Adrenal gland (tissue), 12 donors: ENCODE results near the gene RAB3IL1. TPM values are rescaled to one million over a fixed set of nuclear protein-coding genes. Genes with fewer than 3 reads are reported as not detected.
A peak's percentile ranks its signal among the peaks of the same experiment; 100 is the strongest.

Experiments
- DNase-seq, 7 donors: peaks; one replicate each; pipeline ENCODE4 v3.0.0-alpha.2; 2019 to 2020
- H3K27ac ChIP-seq, 5 donors: fragments of 200-600 bp; sonication (generic) in 4 of 5; 1 replicate in 3 of 5; 2 replicates in 2 of 5; pipeline versions ENCODE4 v1.5.1 to v1.8.0; 2016 to 2020; ENCODE audit warnings: mild to moderate bottlenecking in 1 of 5
- H3K27me3 ChIP-seq: fragments of 200-600 bp; 2 replicates; pipeline ENCODE4 v1.8.0; 2021
- H3K36me3 ChIP-seq, 2 donors: fragments of 200-600 bp; replicated peaks in 1 of 2; 1 replicate in 1 of 2; 2 replicates in 1 of 2; pipeline versions ENCODE4 v1.5.1 to v1.8.0; 2018 to 2022
- H3K4me1 ChIP-seq, 2 donors: fragments of 200-600 bp; replicated peaks in 1 of 2; 1 replicate in 1 of 2; 2 replicates in 1 of 2; pipeline versions ENCODE4 v1.5.1 to v1.8.0; 2018 to 2021
- H3K4me3 ChIP-seq, 4 donors: fragments of 200-600 bp; sonication (generic) in 3 of 4; one replicate each; pipeline ENCODE4 v1.5.1; 2016 to 2018
- H3K9me3 ChIP-seq, 3 donors: fragments of 200-600 bp; sonication (generic) in 1 of 3; replicated peaks in 1 of 3; 1 replicate in 2 of 3; 2 replicates in 1 of 3; pipeline versions ENCODE4 v1.5.1 to v1.8.0; 2016 to 2021
- POLR2A ChIP-seq, 2 donors: fragments of 450-650 bp; IDR thresholded peaks; one replicate each; pipeline ENCODE4 v1.6.1; 2017; ENCODE audit warnings: antibody characterized with exemption in 2 of 2, mild to moderate bottlenecking in 2 of 2, moderate library complexity in 1 of 2
- WGBS, 4 donors: extraction: QIAGEN DNeasy Blood & Tissue Kit in 2 of 4; methylation state at CpG; one replicate each; pipeline versions ENCODE4 v1.1.5 to v1.1.7; 2013 to 2017; 5-methylcytosine and 5-hydroxymethylcytosine counted together
- intact Hi-C, 2 donors: fragments of 100-400 bp; cut with DNase I; formaldehyde crosslinking; loops; one replicate each; pipeline versions ENCODE4 v1.14.1 to v1.15.0; 2022 to 2023
- polyA plus RNA-seq, 3 donors: library from polyadenylated mRNA; stranded (reverse); fragments of 200-250 nt in 2 of 3; fragments of 350-450 nt in 1 of 3; fragmentation: Illumina TruSeq in 1 of 3; extraction: RNeasy Lipid Tissue Mini Kit (QIAGEN cat#74804) in 1 of 3; gene quantifications; one replicate each; pipeline ENCODE4 v1.2.3, GENCODE V29; 2013 to 2014
- total RNA-seq, 9 donors: library from RNA; depleted of rRNA in 4 of 9; stranded (reverse); fragments of >200 nt in 4 of 9; fragments of 120-200 nt in 1 of 9; fragmentation: NEBNext Ultra II Directional in 1 of 9; extraction: Animal tissue kit (Norgen Biotek cat#: 25700) in 1 of 9; gene quantifications; one replicate each; pipeline versions ENCODE4 v1.1.0 to v1.2.4, GENCODE V29; 2013 to 2023
- TF ChIP-seq, protein P1 (sequence below), 6 experiments: fragments of 450-650 bp in 4 of 6; fragments of 200-600 bp in 2 of 6; sonication (generic) in 1 of 6; IDR thresholded peaks; 1 replicate in 5 of 6; 2 replicates in 1 of 6; pipeline versions ENCODE4 v1.5.1 to v1.8.0; 2016 to 2021; ENCODE audit warnings: antibody characterized with exemption in 6 of 6, mild to moderate bottlenecking in 2 of 6, moderate library complexity in 1 of 6
- donor health status: healthy with polysubstance abuse.
- donor health status: Bipolar disorder and iron deficiency.
- donor health status: DM: yes; HTN: yes; CAD: no.
- donor health status: DM: no; HTN: no; CAD: no.
- donor health status: DM: no; HTN: no; CAD: no.
- donor health status: DM: yes; HTN: yes; CAD: no.

Gene RAB3IL1
- total and polyA plus RNA-seq, 12 donors: 2.4 to 23.7 (median 17.5) TPM

DNA sequence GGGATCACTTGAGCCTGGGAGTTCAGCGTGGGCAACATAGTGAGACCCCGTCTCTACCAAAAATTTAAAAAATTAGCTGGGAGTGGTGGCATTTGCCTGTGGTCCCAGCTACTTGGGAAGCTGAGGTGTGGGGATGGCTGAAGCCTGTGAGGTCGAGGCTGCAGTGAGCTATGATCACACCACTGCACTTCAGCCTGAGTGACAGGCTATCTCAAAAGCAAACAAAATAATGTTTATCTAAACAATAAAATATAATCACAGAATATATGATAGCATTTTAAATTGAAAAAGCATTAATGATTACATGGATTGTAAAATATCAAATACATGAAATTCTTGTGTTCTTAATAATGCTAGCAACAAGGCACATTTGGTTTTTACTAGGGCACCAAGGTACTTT, 35.5 kb upstream of the RAB3IL1 start:
- intact Hi-C loops: loop anchor here (5.0 to 10.0 kb wide), 2 partner anchors 129 to 168 kb away; no protein-coding TSS in a partner anchor
- H3K36me3 ChIP-seq: no peaks in the 10 kb centered on the region
- TF ChIP-seq, protein P1, sequence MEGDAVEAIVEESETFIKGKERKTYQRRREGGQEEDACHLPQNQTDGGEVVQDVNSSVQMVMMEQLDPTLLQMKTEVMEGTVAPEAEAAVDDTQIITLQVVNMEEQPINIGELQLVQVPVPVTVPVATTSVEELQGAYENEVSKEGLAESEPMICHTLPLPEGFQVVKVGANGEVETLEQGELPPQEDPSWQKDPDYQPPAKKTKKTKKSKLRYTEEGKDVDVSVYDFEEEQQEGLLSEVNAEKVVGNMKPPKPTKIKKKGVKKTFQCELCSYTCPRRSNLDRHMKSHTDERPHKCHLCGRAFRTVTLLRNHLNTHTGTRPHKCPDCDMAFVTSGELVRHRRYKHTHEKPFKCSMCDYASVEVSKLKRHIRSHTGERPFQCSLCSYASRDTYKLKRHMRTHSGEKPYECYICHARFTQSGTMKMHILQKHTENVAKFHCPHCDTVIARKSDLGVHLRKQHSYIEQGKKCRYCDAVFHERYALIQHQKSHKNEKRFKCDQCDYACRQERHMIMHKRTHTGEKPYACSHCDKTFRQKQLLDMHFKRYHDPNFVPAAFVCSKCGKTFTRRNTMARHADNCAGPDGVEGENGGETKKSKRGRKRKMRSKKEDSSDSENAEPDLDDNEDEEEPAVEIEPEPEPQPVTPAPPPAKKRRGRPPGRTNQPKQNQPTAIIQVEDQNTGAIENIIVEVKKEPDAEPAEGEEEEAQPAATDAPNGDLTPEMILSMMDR (IDR thresholded peaks at IDR 0.05): no peak
- no peak for TF ChIP-seq POLR2A (IDR thresholded peaks at IDR 0.05)
- H3K4me3 ChIP-seq: no peak overlapping the region
- no peak for DNase-seq
- no peaks in the 10 kb centered on the region for H3K27me3 ChIP-seq
- no peaks in the 10 kb centered on the region for H3K9me3 ChIP-seq
- peaks cover 5 to 10% of the 10 kb centered on the region in 2 donors for H3K4me1 ChIP-seq
- H3K27ac ChIP-seq: no peak overlapping the region
- WGBS, 4 donors: 75 to 86% (median 86%) methylated on average over 3 of the region's 3 CpGs

DNA sequence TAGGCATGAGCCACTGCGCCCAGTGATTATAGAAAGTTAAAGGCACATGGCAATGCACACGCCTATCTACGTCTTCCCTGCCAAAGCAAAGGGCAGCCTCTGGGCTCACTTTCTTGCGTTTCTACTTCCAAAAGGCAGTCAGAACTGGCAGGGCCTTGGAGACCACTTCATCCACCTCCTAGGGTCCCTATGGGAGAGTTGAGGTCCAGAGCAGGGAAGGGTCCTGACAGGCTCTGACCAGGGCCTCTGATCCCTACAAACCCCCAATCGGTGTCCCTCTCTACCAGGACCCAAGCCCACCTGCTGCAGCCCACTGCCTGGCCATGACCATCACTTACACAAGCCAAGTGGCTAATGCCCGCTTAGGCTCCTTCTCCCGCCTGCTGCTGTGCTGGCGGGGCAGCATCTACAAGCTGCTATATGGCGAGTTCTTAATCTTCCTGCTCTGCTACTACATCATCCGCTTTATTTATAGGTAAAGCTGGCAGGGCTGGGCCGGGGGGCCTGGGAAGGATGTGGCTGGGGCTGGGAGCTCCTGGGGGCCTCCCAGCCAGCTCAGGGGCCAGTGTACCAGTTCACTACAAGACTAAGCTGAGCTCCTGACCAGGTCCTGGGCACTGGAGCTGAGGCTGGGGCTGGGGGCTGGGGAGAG, 34.2 kb upstream of the RAB3IL1 start:
- H3K4me3 ChIP-seq: no peak overlapping the region
- intact Hi-C loops: loop anchor here (5.0 to 10.0 kb wide), 2 partner anchors 131 to 167 kb away; no protein-coding TSS in a partner anchor
- H3K27me3 ChIP-seq: no peaks in the 10 kb centered on the region
- H3K36me3 ChIP-seq: no peaks in the 10 kb centered on the region
- no peak for TF ChIP-seq POLR2A (IDR thresholded peaks at IDR 0.05)
- TF ChIP-seq, protein P1 (IDR thresholded peaks at IDR 0.05): no peak
- no peaks in the 10 kb centered on the region for H3K9me3 ChIP-seq
- peaks cover 5 to 16% of the 10 kb centered on the region in 2 donors for H3K4me1 ChIP-seq
- 87 to 92% (median 90%) methylated on average over 9 to 11 of the region's 11 CpGs for WGBS, 4 donors
- DNase-seq: no peak
- H3K27ac ChIP-seq: no peak overlapping the region

DNA sequence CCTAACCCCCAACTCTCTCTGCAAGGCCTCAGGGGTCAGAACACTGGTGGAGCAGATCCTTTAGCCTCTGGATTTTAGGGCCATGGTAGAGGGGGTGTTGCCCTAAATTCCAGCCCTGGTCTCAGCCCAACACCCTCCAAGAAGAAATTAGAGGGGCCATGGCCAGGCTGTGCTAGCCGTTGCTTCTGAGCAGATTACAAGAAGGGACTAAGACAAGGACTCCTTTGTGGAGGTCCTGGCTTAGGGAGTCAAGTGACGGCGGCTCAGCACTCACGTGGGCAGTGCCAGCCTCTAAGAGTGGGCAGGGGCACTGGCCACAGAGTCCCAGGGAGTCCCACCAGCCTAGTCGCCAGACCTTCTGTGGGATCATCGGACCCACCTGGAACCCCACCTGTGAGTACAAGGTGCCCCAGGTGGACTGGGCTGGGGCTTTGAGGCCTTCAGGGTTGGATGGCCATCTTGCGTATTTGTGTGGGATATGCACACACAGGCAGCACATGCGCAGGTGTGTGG, 32.7 kb upstream of the RAB3IL1 start, which contains the start of gene BEST1:
Gene BEST1 (plus strand): TSS at position 317 of the 513 bp plus-strand sequence. CDS start 1,456 bp downstream, outside the sequence.
- Histone ChIP-seq H3K4me3 (no peak within 1 kb of the TSS), H3K27me3 (no peaks in the 10 kb centered on the region), H3K4me1 (peaks cover 0 to 6% of the 10 kb centered on the region in 2 donors), H3K27ac (peak within 1 kb of the TSS in 2 of 5 donors; percentile 5 to 44), H3K36me3 (no peaks in the 10 kb centered on the region), H3K9me3 (no peaks in the 10 kb centered on the region)
- TF ChIP-seq POLR2A (IDR thresholded peaks at IDR 0.05): no peak
- TF ChIP-seq, protein P1 (IDR thresholded peaks at IDR 0.05): no peak
- 85 to 94% (median 86%) methylated on average over 2 to 8 of the region's 8 CpGs for WGBS, 4 donors
- intact Hi-C loops: loop anchor here (5.0 to 10.0 kb wide), 2 partner anchors 132 to 165 kb away; no protein-coding TSS in a partner anchor
- no peak for DNase-seq

DNA sequence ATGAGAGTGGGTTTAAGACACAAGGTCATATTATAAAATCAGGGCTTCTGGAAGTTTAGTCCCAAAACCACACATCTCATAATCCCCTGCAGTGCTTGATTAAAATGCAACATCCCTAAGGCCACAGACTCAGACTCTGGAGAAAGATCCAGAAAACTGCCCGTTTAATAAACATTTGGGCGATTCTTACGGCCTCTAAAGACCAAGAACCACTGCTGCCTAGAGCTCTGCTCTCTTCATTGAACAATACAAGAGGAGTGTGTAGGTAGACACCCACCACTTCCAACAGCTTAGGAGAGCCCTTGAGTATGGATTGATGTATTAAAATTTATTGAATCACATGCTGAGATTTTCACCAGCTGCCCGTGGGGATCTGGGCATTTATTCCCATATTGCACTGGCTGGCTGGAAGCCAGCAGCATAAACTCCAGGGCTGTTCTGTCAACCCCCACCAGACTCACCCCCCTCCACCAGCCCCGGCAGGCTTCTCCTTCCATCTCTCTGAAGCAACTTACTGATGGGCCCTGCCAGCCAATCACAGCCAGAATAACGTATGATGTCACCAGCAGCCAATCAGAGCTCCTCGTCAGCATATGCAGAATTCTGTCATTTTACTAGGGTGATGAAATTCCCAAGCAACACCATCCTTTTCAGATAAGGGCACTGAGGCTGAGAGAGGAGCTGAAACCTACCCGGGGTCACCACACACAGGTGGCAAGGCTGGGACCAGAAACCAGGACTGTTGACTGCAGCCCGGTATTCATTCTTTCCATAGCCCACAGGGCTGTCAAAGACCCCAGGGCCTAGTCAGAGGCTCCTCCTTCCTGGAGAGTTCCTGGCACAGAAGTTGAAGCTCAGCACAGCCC, 32.0 kb upstream of the RAB3IL1 start:
- peaks cover 0 to 6% of the 10 kb centered on the region in 2 donors for H3K4me1 ChIP-seq
- H3K27ac ChIP-seq: peak overlapping the region in 2 of 5 donors; percentile 5 to 44
- peak in 6 of 7 donors; percentile 64 to 93 (median 77) for DNase-seq
- 40 to 52% (median 49%) methylated on average over 7 to 9 of the region's 9 CpGs for WGBS, 4 donors
- H3K9me3 ChIP-seq: no peaks in the 10 kb centered on the region
- no peak for TF ChIP-seq POLR2A (IDR thresholded peaks at IDR 0.05)
- TF ChIP-seq, protein P1 (IDR thresholded peaks at IDR 0.05): no peak
- intact Hi-C loops: loop anchor here (5.0 to 10.0 kb wide), 3 partner anchors 52 to 165 kb away; no protein-coding TSS in a partner anchor
- H3K4me3 ChIP-seq: no peak overlapping the region
- H3K36me3 ChIP-seq: no peaks in the 10 kb centered on the region
- no peaks in the 10 kb centered on the region for H3K27me3 ChIP-seq
